ENCODE data around the gene DMPK.

- TF ChIP-seq EZH2phosphoT487 (IDR thresholded peaks at IDR 0.05; ENCODE audit: insufficient read depth, low read depth) (no peak), EZH2 (IDR thresholded peaks at IDR 0.05; ENCODE audit: insufficient read depth, poor library complexity, severe bottlenecking) (no peak)
These were observed 18.5 kb downstream of the DMPK start for GRCh38 chr19:45763691-45764294.
